H9 (cell line): ENCODE measurements around the gene AP3D1. TPM values are rescaled to one million over a fixed set of nuclear protein-coding genes. Genes with fewer than 3 reads are reported as not detected.

ENCODE experiments used
- DNase-seq: peaks from one replicate; pipeline ENCODE4 v3.0.0-alpha.2; 2017
- H2AFZ ChIP-seq: one replicate; pipeline ENCODE4 v1.6.1; 2013; ENCODE audit warnings: mild to moderate bottlenecking, low read length, control low read depth, moderate library complexity
- H2AK5ac ChIP-seq: 2 replicates; pipeline ENCODE4 v1.6.1; 2013; ENCODE audit warnings: low read length, control low read depth, mixed read lengths; ENCODE audit not compliant: insufficient read length
- H2BK120ac ChIP-seq: one replicate; pipeline ENCODE4 v1.6.1; 2013; ENCODE audit warnings: low read depth, mild to moderate bottlenecking, low read length, control low read depth, inconsistent platforms; ENCODE audit not compliant: poor library complexity, severe bottlenecking
- H2BK12ac ChIP-seq: 2 replicates; pipeline ENCODE4 v1.6.1; 2013; ENCODE audit warnings: low read length, control low read depth, mixed read lengths, low read depth; ENCODE audit not compliant: insufficient read length
- H2BK15ac ChIP-seq: 2 replicates; pipeline ENCODE4 v1.6.1; 2013; ENCODE audit warnings: low read depth, low read length, control low read depth
- H2BK20ac ChIP-seq: one replicate; pipeline ENCODE4 v1.6.1; 2013; ENCODE audit warnings: low read depth, mild to moderate bottlenecking, low read length, control low read depth, inconsistent platforms; ENCODE audit not compliant: poor library complexity, severe bottlenecking
- H2BK5ac ChIP-seq: 2 replicates; pipeline ENCODE4 v1.6.1; 2013; ENCODE audit warnings: low read length, control low read depth, mixed read lengths; ENCODE audit not compliant: insufficient read length
- H3K14ac ChIP-seq: 2 replicates; pipeline ENCODE4 v1.6.1; 2013; ENCODE audit warnings: low read length, control low read depth; ENCODE audit not compliant: insufficient read depth
- H3K18ac ChIP-seq: 2 replicates; pipeline ENCODE4 v1.6.1; 2013; ENCODE audit warnings: low read depth, mild to moderate bottlenecking, mixed read lengths, low read length, control low read depth; ENCODE audit not compliant: insufficient read length
- H3K23ac ChIP-seq: 2 replicates; pipeline ENCODE4 v1.6.1; 2013; ENCODE audit warnings: low read length, control low read depth, mixed read lengths, low read depth; ENCODE audit not compliant: insufficient read length
- H3K23me2 ChIP-seq: 2 replicates; pipeline ENCODE4 v1.6.1; 2013; ENCODE audit warnings: low read depth, mild to moderate bottlenecking, mixed read lengths, low read length, control low read depth; ENCODE audit not compliant: insufficient read length, poor library complexity, severe bottlenecking
- H3K27ac ChIP-seq: 2 replicates; pipeline ENCODE4 v1.5.1; 2013; ENCODE audit warnings: low read length, control low read depth, mixed read lengths, low read depth; ENCODE audit not compliant: insufficient read length
- H3K27me3 ChIP-seq: 2 replicates; pipeline ENCODE4 v1.6.1; 2013; ENCODE audit warnings: low read length, control low read depth, inconsistent platforms; ENCODE audit not compliant: insufficient read depth
- H3K4ac ChIP-seq: 2 replicates; pipeline ENCODE4 v1.6.1; 2013; ENCODE audit warnings: low read depth, mild to moderate bottlenecking, control low read depth, inconsistent platforms, low read length, moderate library complexity
- H3K4me1 ChIP-seq: 2 replicates; pipeline ENCODE4 v1.6.1; 2013; ENCODE audit warnings: low read length, control low read depth, inconsistent platforms; ENCODE audit not compliant: insufficient read depth
- H3K4me2 ChIP-seq: 2 replicates; pipeline ENCODE4 v1.6.1; 2013; ENCODE audit warnings: low read length, control low read depth, mixed read lengths; ENCODE audit not compliant: insufficient read length, insufficient read depth
- H3K56ac ChIP-seq: 2 replicates; pipeline ENCODE4 v1.6.1; 2013; ENCODE audit warnings: low read depth, mild to moderate bottlenecking, mixed read lengths, low read length, control low read depth; ENCODE audit not compliant: insufficient read length
- H3K79me1 ChIP-seq: 2 replicates; pipeline ENCODE4 v1.6.1; 2013; ENCODE audit warnings: low read depth, mild to moderate bottlenecking, moderate library complexity, low read length, control low read depth, inconsistent platforms; ENCODE audit not compliant: insufficient read depth, poor library complexity, severe bottlenecking
- H3K79me2 ChIP-seq: 2 replicates; pipeline ENCODE4 v1.6.1; 2013; ENCODE audit warnings: low read length, control low read depth, inconsistent platforms; ENCODE audit not compliant: insufficient read depth
- H3K9ac ChIP-seq: 2 replicates; pipeline ENCODE4 v1.6.1; 2013; ENCODE audit warnings: low read length, control low read depth, mixed read lengths; ENCODE audit not compliant: insufficient read length; ENCODE audit errors: extremely low read depth
- H3K9me3 ChIP-seq: one replicate; pipeline ENCODE4 v1.6.1; 2013; ENCODE audit warnings: low read depth, low read length, inconsistent platforms; ENCODE audit not compliant: control insufficient read depth
- H3T11ph ChIP-seq: one replicate; pipeline ENCODE4 v1.6.1; 2013; ENCODE audit warnings: mild to moderate bottlenecking, low read length, control low read depth, inconsistent platforms
- H4K20me1 ChIP-seq: one replicate; pipeline ENCODE4 v1.6.1; 2013; ENCODE audit not compliant: control insufficient read depth, insufficient read length, insufficient read depth
- H4K5ac ChIP-seq: 2 replicates; pipeline ENCODE4 v1.6.1; 2013; ENCODE audit warnings: low read depth, mild to moderate bottlenecking, mixed read lengths, low read length, control low read depth; ENCODE audit not compliant: insufficient read length
- H4K8ac ChIP-seq: replicated peaks from 2 replicates; pipeline ENCODE4 v1.6.1; 2013; ENCODE audit warnings: low read length, control low read depth, mixed read lengths, low read depth; ENCODE audit not compliant: insufficient read length
- H4K91ac ChIP-seq: 2 replicates; pipeline ENCODE4 v1.6.1; 2013; ENCODE audit warnings: low read depth, mild to moderate bottlenecking, moderate library complexity, mixed read lengths, low read length, control low read depth; ENCODE audit not compliant: insufficient read length
- H3K27ac Mint-ChIP-seq, 3 experiments: 2 replicates in 2 of 3; 3 replicates in 1 of 3; pipeline ENCODE4 v1.8.0; 2020 to 2021; ENCODE audit warnings: mixed read lengths in 3 of 3, mild to moderate bottlenecking in 1 of 3, moderate library complexity in 1 of 3
- H3K27me3 Mint-ChIP-seq: 2 replicates; pipeline ENCODE4 v1.8.0; 2021; ENCODE audit warnings: low read depth, mild to moderate bottlenecking, moderate library complexity, mixed read lengths
- H3K36me3 Mint-ChIP-seq, 3 experiments: 2 replicates in 2 of 3; 3 replicates in 1 of 3; pipeline ENCODE4 v1.8.0; 2020 to 2021; ENCODE audit warnings: low read depth in 3 of 3, mixed read lengths in 3 of 3; ENCODE audit not compliant: insufficient read depth in 1 of 3
- H3K4me1 Mint-ChIP-seq, 2 experiments: 2 replicates each; pipeline ENCODE4 v1.8.0; 2020; ENCODE audit warnings: mixed read lengths in 2 of 2
- H3K4me3 Mint-ChIP-seq, 2 experiments: 2 replicates in 1 of 2; 3 replicates in 1 of 2; pipeline ENCODE4 v1.8.0; 2020 to 2021; ENCODE audit warnings: mild to moderate bottlenecking in 2 of 2, mixed read lengths in 2 of 2, moderate library complexity in 1 of 2
- H3K9me3 Mint-ChIP-seq, 2 experiments: 2 replicates in 1 of 2; 3 replicates in 1 of 2; pipeline ENCODE4 v1.8.0; 2020; ENCODE audit warnings: mild to moderate bottlenecking in 2 of 2, mixed read lengths in 2 of 2, moderate library complexity in 1 of 2
- WGBS: extraction: QIAGEN DNeasy Blood & Tissue Kit; methylation state at CpG from one replicate; pipeline ENCODE4 v1.1.7; 2013; ENCODE audit warnings: missing lambda C conversion rate, low lambda C conversion rate, mixed read lengths; ENCODE audit not compliant: insufficient read length; ENCODE audit errors: extremely low coverage; 5-methylcytosine and 5-hydroxymethylcytosine counted together
- total RNA-seq: library from RNA; stranded (reverse); gene quantifications from 2 replicates; pipeline ENCODE4 v1.2.1, GENCODE V29; 2021
- TF ChIP-seq, protein P1 (sequence below): fragments of 200-600 bp; sonication (generic); conservative IDR thresholded peaks from 3 replicates; pipeline ENCODE4 v1.8.0; 2021; ENCODE audit warnings: antibody characterized with exemption, mild to moderate bottlenecking

AP3D1 gene
- total RNA-seq, 1 experiment from 2014 or later, result 142 TPM

- Histone ChIP-seq H3K79me1 (no peaks in the 10 kb centered on the region), H3K4me2 (no peak overlapping the region), H4K8ac (no peak overlapping the region), H3K79me2 (no peaks in the 10 kb centered on the region), H3T11ph (no peak overlapping the region), H2BK12ac (no peak overlapping the region), H4K20me1 (no peaks in the 10 kb centered on the region), H3K18ac (no peak overlapping the region), H3K14ac (no peak overlapping the region), H3K4ac (no peak overlapping the region), H4K91ac (no peak overlapping the region), H2AK5ac (no peak overlapping the region), H2BK5ac (no peak overlapping the region), H3K9ac (no peak overlapping the region), H3K56ac (no peak overlapping the region), H3K4me1 (no peaks in the 10 kb centered on the region), H3K27me3 (no peaks in the 10 kb centered on the region), H2BK120ac (no peak overlapping the region), H2BK20ac (no peak overlapping the region), H3K27ac (no peak overlapping the region), H3K23ac (no peak overlapping the region), H2BK15ac (no peak overlapping the region), H2AFZ (no peak overlapping the region), H3K23me2 (peaks cover 10% of the 10 kb centered on the region), H4K5ac (no peak overlapping the region), H3K9me3 (no peaks in the 10 kb centered on the region)
- WGBS, result no CpG with 5 or more reads among the region's 24 CpGs
- Mint-ChIP-seq H3K4me1 (peaks cover 25 to 44% of the 10 kb centered on the region in 2 experiments), H3K27me3 (no peaks in the 10 kb centered on the region), H3K4me3 (peak overlapping the region; percentile 76 to 88; a peak in 4 of 5 replicates), H3K36me3 (no peaks in the 10 kb centered on the region), H3K27ac (peak overlapping the region; percentile 23 to 85 (median 56); a peak in 6 of 7 replicates), H3K9me3 (no peaks in the 10 kb centered on the region; a peak in 1 of 5 replicates)
- no peak for DNase-seq
- TF ChIP-seq, protein P1, sequence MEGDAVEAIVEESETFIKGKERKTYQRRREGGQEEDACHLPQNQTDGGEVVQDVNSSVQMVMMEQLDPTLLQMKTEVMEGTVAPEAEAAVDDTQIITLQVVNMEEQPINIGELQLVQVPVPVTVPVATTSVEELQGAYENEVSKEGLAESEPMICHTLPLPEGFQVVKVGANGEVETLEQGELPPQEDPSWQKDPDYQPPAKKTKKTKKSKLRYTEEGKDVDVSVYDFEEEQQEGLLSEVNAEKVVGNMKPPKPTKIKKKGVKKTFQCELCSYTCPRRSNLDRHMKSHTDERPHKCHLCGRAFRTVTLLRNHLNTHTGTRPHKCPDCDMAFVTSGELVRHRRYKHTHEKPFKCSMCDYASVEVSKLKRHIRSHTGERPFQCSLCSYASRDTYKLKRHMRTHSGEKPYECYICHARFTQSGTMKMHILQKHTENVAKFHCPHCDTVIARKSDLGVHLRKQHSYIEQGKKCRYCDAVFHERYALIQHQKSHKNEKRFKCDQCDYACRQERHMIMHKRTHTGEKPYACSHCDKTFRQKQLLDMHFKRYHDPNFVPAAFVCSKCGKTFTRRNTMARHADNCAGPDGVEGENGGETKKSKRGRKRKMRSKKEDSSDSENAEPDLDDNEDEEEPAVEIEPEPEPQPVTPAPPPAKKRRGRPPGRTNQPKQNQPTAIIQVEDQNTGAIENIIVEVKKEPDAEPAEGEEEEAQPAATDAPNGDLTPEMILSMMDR, result no peak
Observed at GRCh38 chr19:2059422-2060201, 91.8 kb downstream of the AP3D1 start.
